HL-60 (cell line): Measurements from ENCODE around the gene WDHD1.

ENCODE experiments used
- DNase-seq, 2 experiments: peaks; one replicate each; pipeline ENCODE4 v3.0.0-alpha.2; 2010 to 2020; ENCODE audit warnings: low read depth in 1 of 2, low spot score in 1 of 2
- H3K27ac ChIP-seq: fragments of 250-450 bp; sonication (Bioruptor Pico); replicated peaks from 2 replicates; pipeline ENCODE4 v1.5.1; 2020; ENCODE audit warnings: mild to moderate bottlenecking, moderate library complexity
- H3K27me3 ChIP-seq: fragments of 250-450 bp; sonication (Bioruptor Pico); 2 replicates; pipeline ENCODE4 v1.5.1; 2021; ENCODE audit warnings: mild to moderate bottlenecking, moderate library complexity; ENCODE audit not compliant: insufficient read depth, poor library complexity, severe bottlenecking
- H3K4me3 ChIP-seq: replicated peaks from 2 replicates; pipeline ENCODE4 v1.5.1; 2011; ENCODE audit warnings: mild to moderate bottlenecking, control low read depth, low read length; ENCODE audit not compliant: insufficient read depth
- CTCF ChIP-seq: IDR thresholded peaks from one replicate; pipeline ENCODE4 v1.5.1; 2011; ENCODE audit warnings: low read length, control low read depth, inconsistent platforms; ENCODE audit not compliant: insufficient read depth
- GABPA ChIP-seq: IDR thresholded peaks from 2 replicates; pipeline ENCODE4 v1.6.1; 2012; ENCODE audit warnings: low read depth
- POLR2AphosphoS5 ChIP-seq: IDR thresholded peaks from 2 replicates; pipeline ENCODE4 v1.6.1; 2012; ENCODE audit warnings: low read depth
- SPI1 ChIP-seq: IDR thresholded peaks from 2 replicates; pipeline ENCODE4 v1.6.1; 2012; ENCODE audit warnings: low read depth, mild to moderate bottlenecking, borderline replicate concordance
- TF ChIP-seq, protein P1 (sequence below): IDR thresholded peaks from 2 replicates; pipeline ENCODE4 v1.6.1; 2012; ENCODE audit warnings: low read depth; ENCODE audit not compliant: insufficient replicate concordance

The WDHD1 gene

DNA sequence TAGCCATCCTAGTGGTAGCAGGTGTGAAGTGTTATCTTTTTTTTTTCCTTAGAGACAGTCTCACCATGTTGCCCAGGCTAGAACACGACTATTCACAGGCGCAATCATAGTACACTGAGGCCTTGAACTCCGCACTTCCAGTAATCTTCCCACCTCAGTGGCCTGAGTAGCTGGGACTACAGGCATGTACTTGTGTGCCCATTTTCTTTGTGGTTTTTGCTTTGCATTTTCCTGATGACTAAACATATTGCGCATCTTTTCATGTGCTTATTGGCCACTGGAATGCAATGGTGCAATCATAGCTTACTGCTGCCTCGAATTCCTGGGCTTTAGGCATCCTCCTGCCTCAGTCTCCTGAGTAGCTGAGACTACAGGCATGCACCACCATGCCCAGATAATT, 90.9 kb downstream of the WDHD1 start:
- TF ChIP-seq GABPA (no peak), POLR2AphosphoS5 (no peak), SPI1 (no peak), CTCF (no peak)
- TF ChIP-seq, protein P1, sequence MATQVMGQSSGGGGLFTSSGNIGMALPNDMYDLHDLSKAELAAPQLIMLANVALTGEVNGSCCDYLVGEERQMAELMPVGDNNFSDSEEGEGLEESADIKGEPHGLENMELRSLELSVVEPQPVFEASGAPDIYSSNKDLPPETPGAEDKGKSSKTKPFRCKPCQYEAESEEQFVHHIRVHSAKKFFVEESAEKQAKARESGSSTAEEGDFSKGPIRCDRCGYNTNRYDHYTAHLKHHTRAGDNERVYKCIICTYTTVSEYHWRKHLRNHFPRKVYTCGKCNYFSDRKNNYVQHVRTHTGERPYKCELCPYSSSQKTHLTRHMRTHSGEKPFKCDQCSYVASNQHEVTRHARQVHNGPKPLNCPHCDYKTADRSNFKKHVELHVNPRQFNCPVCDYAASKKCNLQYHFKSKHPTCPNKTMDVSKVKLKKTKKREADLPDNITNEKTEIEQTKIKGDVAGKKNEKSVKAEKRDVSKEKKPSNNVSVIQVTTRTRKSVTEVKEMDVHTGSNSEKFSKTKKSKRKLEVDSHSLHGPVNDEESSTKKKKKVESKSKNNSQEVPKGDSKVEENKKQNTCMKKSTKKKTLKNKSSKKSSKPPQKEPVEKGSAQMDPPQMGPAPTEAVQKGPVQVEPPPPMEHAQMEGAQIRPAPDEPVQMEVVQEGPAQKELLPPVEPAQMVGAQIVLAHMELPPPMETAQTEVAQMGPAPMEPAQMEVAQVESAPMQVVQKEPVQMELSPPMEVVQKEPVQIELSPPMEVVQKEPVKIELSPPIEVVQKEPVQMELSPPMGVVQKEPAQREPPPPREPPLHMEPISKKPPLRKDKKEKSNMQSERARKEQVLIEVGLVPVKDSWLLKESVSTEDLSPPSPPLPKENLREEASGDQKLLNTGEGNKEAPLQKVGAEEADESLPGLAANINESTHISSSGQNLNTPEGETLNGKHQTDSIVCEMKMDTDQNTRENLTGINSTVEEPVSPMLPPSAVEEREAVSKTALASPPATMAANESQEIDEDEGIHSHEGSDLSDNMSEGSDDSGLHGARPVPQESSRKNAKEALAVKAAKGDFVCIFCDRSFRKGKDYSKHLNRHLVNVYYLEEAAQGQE, result no peak
- no peaks in the 10 kb centered on the region for H3K27me3 ChIP-seq
- H3K27ac ChIP-seq, result no peak overlapping the region
- H3K4me3 ChIP-seq, result no peak overlapping the region
- no peak for DNase-seq

GRCh38 chr14:54935100-54935499, 91.8 kb downstream of the WDHD1 start:
- no peak overlapping the region for H3K27ac ChIP-seq
- TF ChIP-seq SPI1, result no peak
- no peak for TF ChIP-seq GABPA
- no peak for TF ChIP-seq CTCF
- TF ChIP-seq, protein P1, result no peak
- no peak for TF ChIP-seq POLR2AphosphoS5
- H3K4me3 ChIP-seq, result no peak overlapping the region
- DNase-seq, result no peak
- H3K27me3 ChIP-seq, result no peaks in the 10 kb centered on the region

DNA sequence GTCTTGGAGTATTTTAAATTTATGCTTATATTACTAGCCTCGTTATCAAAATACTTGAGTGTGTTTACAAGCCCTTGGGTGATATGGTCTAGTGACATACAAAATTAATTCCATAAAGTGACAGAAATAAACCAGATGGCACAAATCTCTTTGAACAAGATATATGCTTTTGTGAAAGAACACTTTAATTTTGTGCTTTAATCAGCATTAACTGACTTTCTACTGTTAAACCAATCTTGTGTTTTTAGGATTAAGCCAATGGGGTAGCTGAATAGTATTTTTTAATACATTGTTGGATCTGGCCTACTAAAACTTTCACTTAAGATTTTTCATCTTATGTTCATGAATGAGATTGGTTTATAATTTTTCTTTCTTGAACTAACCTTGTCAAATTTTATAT, 93.9 kb downstream of the WDHD1 start:
- Histone ChIP-seq H3K27me3 (no peaks in the 10 kb centered on the region), H3K4me3 (no peak overlapping the region), H3K27ac (no peak overlapping the region)
- DNase-seq, result no peak
- TF ChIP-seq SPI1 (no peak), POLR2AphosphoS5 (no peak)

DNA sequence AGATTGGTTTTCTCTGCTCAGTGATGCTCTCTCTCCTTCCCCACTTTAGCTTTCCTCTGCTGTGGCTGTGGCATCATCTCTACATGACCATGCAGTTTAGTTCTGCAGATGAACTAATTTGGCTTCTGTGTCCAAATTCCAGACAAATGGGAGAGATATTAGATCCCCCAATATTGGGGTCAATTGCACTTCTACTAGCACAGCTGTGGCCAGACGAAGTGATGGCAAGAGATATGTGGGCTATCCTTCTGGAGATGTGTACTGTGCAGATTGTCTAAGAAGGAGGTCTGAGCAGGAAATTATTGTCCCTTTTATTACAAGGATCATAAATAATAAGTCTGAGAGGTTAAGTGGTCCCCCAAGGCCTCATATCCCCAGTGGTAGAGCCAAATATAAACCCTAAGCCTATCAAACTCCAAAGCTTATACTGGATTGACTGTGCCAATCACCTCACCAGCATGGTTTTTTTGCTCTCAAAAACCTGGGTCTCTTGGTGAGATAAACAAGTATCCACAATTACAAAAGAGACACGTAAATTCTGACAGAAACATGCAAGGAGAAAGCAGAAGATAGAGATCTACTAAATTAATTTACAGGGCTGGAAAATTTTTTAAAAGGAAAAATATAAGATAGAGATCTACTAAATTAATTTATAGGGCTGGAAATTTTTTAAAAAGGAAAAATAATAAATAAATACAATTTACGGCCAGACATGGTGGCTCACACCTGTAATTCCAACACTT, 95.1 kb downstream of the WDHD1 start:
- DNase-seq, result no peak
- Histone ChIP-seq H3K27ac (no peak overlapping the region), H3K27me3 (no peaks in the 10 kb centered on the region), H3K4me3 (no peak overlapping the region)
- TF ChIP-seq, protein P1, result no peak
- TF ChIP-seq GABPA (no peak), SPI1 (no peak), CTCF (no peak), POLR2AphosphoS5 (no peak)
